GM12878 (cell line): Measurements from ENCODE around the gene UNKL. TPM values are rescaled to one million over a fixed set of nuclear protein-coding genes. Genes with fewer than 3 reads are reported as not detected.

Source experiments
- ATAC-seq: fragments of 200-7000 bp; cut with Tn5 transposase; 3 replicates; pipeline ENCODE4 v1.9.1; 2020; ENCODE audit warnings: mild to moderate bottlenecking, moderate library complexity
- BruUV-seq: library from RNA; stranded (reverse); fragments of 400-500 nt; replicated peaks from 2 replicates; lab custom pipeline; 2021; lab: Mats Ljungman, UMichigan
- CTCF ChIA-PET: fragments of 300-600 bp; sonication (Branson Sonifier 250); formaldehyde crosslinking; extraction: SDS; loops from one replicate; lab custom pipeline; 2021; ENCODE audit warnings: inconsistent platforms; lab: Yijun Ruan, JAX
- POLR2A ChIA-PET: fragments of 350-600 bp; formaldehyde crosslinking; extraction: SDS; loops from one replicate; lab custom pipeline; 2021; ENCODE audit warnings: inconsistent platforms; lab: Charles Lee
- RAD21 ChIA-PET: fragments of 300-600 bp; sonication (Branson Sonifier 250); formaldehyde crosslinking; loops from one replicate; lab custom pipeline; 2023; ENCODE audit warnings: antibody characterized with exemption; ENCODE audit not compliant: unreplicated experiment; lab: Charles Lee
- SMC1A ChIA-PET: fragments of 300-600 bp; sonication (Branson Sonifier 250); formaldehyde crosslinking; loops from one replicate; lab custom pipeline; 2023; ENCODE audit not compliant: unreplicated experiment, uncharacterized antibody; lab: Charles Lee
- DNase-seq: peaks from one replicate; pipeline ENCODE4 v3.0.0-alpha.2; 2011; ENCODE audit warnings: low read depth, low spot score
- FAIRE-seq: peaks from 3 replicates; lab custom pipeline; 2011; peaks lifted over from hg19 to GRCh38; lab: Jason Lieb, UNC
- H2AFZ ChIP-seq: 2 replicates; pipeline ENCODE4 v1.6.0; 2011; ENCODE audit warnings: low read depth, low read length, control low read depth; ENCODE audit not compliant: control insufficient read depth
- H3K27ac ChIP-seq: 2 replicates; pipeline ENCODE4 v1.5.1; 2011; ENCODE audit warnings: control low read depth; ENCODE audit not compliant: control insufficient read depth, insufficient read depth
- H3K27me3 ChIP-seq, 2 experiments: replicated peaks in 1 of 2; 2 replicates each; pipeline versions ENCODE4 v1.6.0 to v1.6.1; 2011; ENCODE audit warnings: low read length in 1 of 2; ENCODE audit not compliant: control insufficient read depth in 2 of 2, insufficient read depth in 2 of 2
- H3K36me3 ChIP-seq, 2 experiments: 2 replicates each; pipeline ENCODE4 v1.5.1; 2011; ENCODE audit warnings: low read length in 1 of 2; ENCODE audit not compliant: control insufficient read depth in 2 of 2, insufficient read depth in 2 of 2
- H3K4me1 ChIP-seq: 2 replicates; pipeline ENCODE4 v1.6.1; 2011; ENCODE audit warnings: mild to moderate bottlenecking, low read length, moderate library complexity, mixed read lengths; ENCODE audit not compliant: control insufficient read depth, insufficient read depth
- H3K4me2 ChIP-seq: 2 replicates; pipeline ENCODE4 v1.6.0; 2011; ENCODE audit warnings: control low read depth; ENCODE audit not compliant: control insufficient read depth, insufficient read depth
- H3K4me3 ChIP-seq: fragments of 200-600 bp; sonication (generic); 2 replicates; pipeline ENCODE4 v1.5.1; 2016
- H3K79me2 ChIP-seq: 2 replicates; pipeline ENCODE4 v1.6.0; 2011; ENCODE audit warnings: low read length; ENCODE audit not compliant: control insufficient read depth, insufficient read depth
- H3K9ac ChIP-seq: 2 replicates; pipeline ENCODE4 v1.8.0; 2011; ENCODE audit warnings: low read length, control low read depth, mixed read lengths; ENCODE audit not compliant: control insufficient read depth, insufficient read depth
- H3K9me3 ChIP-seq: replicated peaks from 3 replicates; pipeline ENCODE4 v1.5.1; 2011; ENCODE audit warnings: mild to moderate bottlenecking, low read length; ENCODE audit not compliant: control insufficient read depth, insufficient read depth
- H4K20me1 ChIP-seq: 2 replicates; pipeline ENCODE4 v1.6.0; 2011; ENCODE audit not compliant: control insufficient read depth, insufficient read depth
- ATF7 ChIP-seq: fragments of 450-650 bp; IDR thresholded peaks from 2 replicates; pipeline ENCODE4 v1.6.1; 2016; ENCODE audit warnings: low read depth, mild to moderate bottlenecking
- BCL3 ChIP-seq: IDR thresholded peaks from 2 replicates; pipeline ENCODE4 v1.6.1; 2011; ENCODE audit warnings: borderline replicate concordance, low read depth, mild to moderate bottlenecking, moderate library complexity, low read length; ENCODE audit not compliant: insufficient read depth, poor library complexity, severe bottlenecking
- BHLHE40 ChIP-seq, 2 experiments: fragments of 450-650 bp in 1 of 2; IDR thresholded peaks; 2 replicates each; pipeline ENCODE4 v1.6.1; 2011 to 2017; ENCODE audit warnings: low read depth in 2 of 2, borderline replicate concordance in 1 of 2, improper control_type of control experiment in 1 of 2, low read length in 1 of 2, mild to moderate bottlenecking in 1 of 2
- CBX5 ChIP-seq: sonication (generic); IDR thresholded peaks from 2 replicates; pipeline ENCODE4 v1.6.1; 2016; ENCODE audit warnings: low read depth, moderate library complexity, mild to moderate bottlenecking, inconsistent platforms
- CHD1 ChIP-seq: IDR thresholded peaks from 2 replicates; pipeline ENCODE4 v1.6.1; 2012; ENCODE audit warnings: low read depth, low read length, improper control_type of control experiment
- EZH2 ChIP-seq: IDR thresholded peaks from 2 replicates; pipeline ENCODE4 v1.6.1; 2012; ENCODE audit warnings: low read depth, mild to moderate bottlenecking, control low read depth, inconsistent platforms, low read length, borderline replicate concordance; ENCODE audit not compliant: control insufficient read depth
- JUND ChIP-seq: IDR thresholded peaks from 2 replicates; pipeline ENCODE4 v1.6.1; 2012; ENCODE audit warnings: low read depth, mild to moderate bottlenecking, low read length, improper control_type of control experiment, moderate library complexity
- MYB ChIP-seq: fragments of 150-350 bp; IDR thresholded peaks from 2 replicates; pipeline ENCODE4 v1.6.1; 2014; ENCODE audit warnings: mild to moderate bottlenecking, low read depth, low read length, borderline replicate concordance
- PAX5 ChIP-seq: IDR thresholded peaks from 2 replicates; pipeline ENCODE4 v1.6.1; 2011; ENCODE audit warnings: low read depth, low read length, borderline replicate concordance
- RAD21 ChIP-seq: IDR thresholded peaks from 2 replicates; pipeline ENCODE4 v1.6.1; 2011; ENCODE audit warnings: mild to moderate bottlenecking, low read depth, low read length, moderate library complexity; ENCODE audit not compliant: insufficient read depth
- RCOR1 ChIP-seq: conservative IDR thresholded peaks from 2 replicates; pipeline ENCODE4 v1.6.1; 2012; ENCODE audit warnings: low read depth, low read length, improper control_type of control experiment
- SREBF2 ChIP-seq: IDR thresholded peaks from 2 replicates; pipeline ENCODE4 v1.6.1; 2012; ENCODE audit warnings: mild to moderate bottlenecking, low read length
- TBL1XR1 ChIP-seq: IDR thresholded peaks from 2 replicates; pipeline ENCODE4 v1.6.1; 2012; ENCODE audit warnings: low read depth, low read length, improper control_type of control experiment
- WGBS: methylation state at CpG from one replicate; pipeline ENCODE4 v1.1.6; 2016; ENCODE audit warnings: low lambda C conversion rate; ENCODE audit not compliant: insufficient replicate concordance, insufficient coverage; ENCODE audit errors: missing lambda C conversion rate; 5-methylcytosine and 5-hydroxymethylcytosine counted together
- in situ Hi-C: fragments of 300-500 bp; cut with MboI; formaldehyde crosslinking; loops from 9 replicates; pipeline ENCODE4 v1.14.3; 2018; ENCODE audit warnings: mixed read lengths
- intact Hi-C: fragments of 100-400 bp; cut with micrococcal nuclease; formaldehyde crosslinking; loops from one replicate; pipeline ENCODE4 v1.14.2; 2022; ENCODE audit not compliant: unreplicated experiment
- polyA plus RNA-seq, 11 experiments: library from polyadenylated mRNA; depleted of rRNA in 4 of 11; unstranded in 6 of 11; stranded (reverse) in 5 of 11; fragments of >200 nt; fragmentation: Nextera tagmentation in 4 of 11; fragmentation: Illumina TruSeq in 1 of 11; extraction: Ambion mirVana in 4 of 11; extraction: Trizol in 1 of 11; gene quantifications; 1 replicate in 1 of 11; 2 replicates in 10 of 11; pipeline versions ENCODE4 v1.2.1 to v1.2.3, GENCODE V29; 2011 to 2016; ENCODE audit warnings: inconsistent platforms in 2 of 11, missing spikeins in 2 of 11, low read depth in 1 of 11
- total RNA-seq, 4 experiments: library from RNA; depleted of rRNA in 3 of 4; stranded (reverse); fragments of >200 nt in 3 of 4; fragmentation: Illumina TruSeq in 1 of 4; extraction: Trizol in 1 of 4; gene quantifications; 2 replicates each; pipeline versions ENCODE4 v1.2.1 to v1.2.3, GENCODE V29; 2013 to 2021
- TF ChIP-seq, protein P1 (sequence below): IDR thresholded peaks from 2 replicates; pipeline ENCODE4 v1.6.1; 2012; ENCODE audit warnings: low read depth, low read length, improper control_type of control experiment

The UNKL gene
- total and polyA plus RNA-seq, 10 of the 15 experiments (the other 5 are each of a cell fraction or from before 2014, with no cell fraction given): 0.40 to 21.6 (median 9.1) TPM

- intact Hi-C loops: no loop called here
- no peak for DNase-seq
- no peak for TF ChIP-seq RCOR1
- TF ChIP-seq BCL3: peak; percentile 79
- ChIA-PET POLR2A (no interaction called here), SMC1A (no interaction called here), CTCF (no interaction called here), RAD21 (no interaction called here)
- H3K36me3 ChIP-seq: no peaks in the 10 kb centered on the region; a peak in 1 of 4 replicates
- H3K4me1 ChIP-seq: no peaks in the 10 kb centered on the region
- no peak overlapping the region for H3K4me2 ChIP-seq
- H3K27ac ChIP-seq: no peak overlapping the region
- no peak overlapping the region for H3K4me3 ChIP-seq
- no peaks in the 10 kb centered on the region for H3K79me2 ChIP-seq
- H2AFZ ChIP-seq: no peak overlapping the region
- no peak for FAIRE-seq
- in situ Hi-C loops: no loop called here
- no peak overlapping the region for H3K9ac ChIP-seq
- WGBS: 93% methylated on average over 22 of the region's 22 CpGs
- BruUV-seq: no TSS peak
- no peak for ATAC-seq
- H4K20me1 ChIP-seq: no peaks in the 10 kb centered on the region
- H3K9me3 ChIP-seq: no peaks in the 10 kb centered on the region
- H3K27me3 ChIP-seq: no peaks in the 10 kb centered on the region
These were observed 19.0 kb downstream of the UNKL start for GRCh38 chr16:1395444-1396031.

GRCh38 chr16:1394367-1394951, 20.0 kb downstream of the UNKL start:
- ChIA-PET SMC1A (no interaction called here), POLR2A (no interaction called here), CTCF (no interaction called here), RAD21 (interaction anchor here (0.6 kb wide), 1 partner anchor 10 kb away, joined by 4 read pairs; no protein-coding TSS in a partner anchor)
- FAIRE-seq: no peak
- in situ Hi-C loops: no loop called here
- intact Hi-C loops: no loop called here
- no TSS peak for BruUV-seq
- H3K4me2 ChIP-seq: no peak overlapping the region
- no peak for ATAC-seq
- H3K9me3 ChIP-seq: no peaks in the 10 kb centered on the region
- WGBS: 87% methylated on average over 19 of the region's 19 CpGs
- no peak overlapping the region for H3K4me3 ChIP-seq
- no peak for DNase-seq
- no peaks in the 10 kb centered on the region for H3K79me2 ChIP-seq
- no peak overlapping the region for H3K27ac ChIP-seq
- no peak overlapping the region for H3K9ac ChIP-seq
- H3K27me3 ChIP-seq: no peaks in the 10 kb centered on the region
- H3K36me3 ChIP-seq: no peaks in the 10 kb centered on the region; a peak in 1 of 4 replicates
- H3K4me1 ChIP-seq: no peaks in the 10 kb centered on the region
- H4K20me1 ChIP-seq: no peaks in the 10 kb centered on the region
- no peak overlapping the region for H2AFZ ChIP-seq
- TF ChIP-seq RAD21: no peak
- no peak for TF ChIP-seq MYB
- no peak for TF ChIP-seq BHLHE40 (IDR thresholded peaks at IDR 0.05; ENCODE audit: borderline replicate concordance in 1 of 2, low read depth in 2 of 2, low read length in 1 of 2)
- TF ChIP-seq TBL1XR1: no peak
- TF ChIP-seq ATF7: no peak
- no peak for TF ChIP-seq SREBF2
- no peak for TF ChIP-seq JUND
- TF ChIP-seq, protein P1, sequence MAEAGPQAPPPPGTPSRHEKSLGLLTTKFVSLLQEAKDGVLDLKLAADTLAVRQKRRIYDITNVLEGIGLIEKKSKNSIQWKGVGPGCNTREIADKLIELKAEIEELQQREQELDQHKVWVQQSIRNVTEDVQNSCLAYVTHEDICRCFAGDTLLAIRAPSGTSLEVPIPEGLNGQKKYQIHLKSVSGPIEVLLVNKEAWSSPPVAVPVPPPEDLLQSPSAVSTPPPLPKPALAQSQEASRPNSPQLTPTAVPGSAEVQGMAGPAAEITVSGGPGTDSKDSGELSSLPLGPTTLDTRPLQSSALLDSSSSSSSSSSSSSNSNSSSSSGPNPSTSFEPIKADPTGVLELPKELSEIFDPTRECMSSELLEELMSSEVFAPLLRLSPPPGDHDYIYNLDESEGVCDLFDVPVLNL: no peak
- TF ChIP-seq EZH2: no peak
- no peak for TF ChIP-seq CHD1
- TF ChIP-seq PAX5: no peak
- no peak for TF ChIP-seq CBX5
